ENCODE measurements around the gene LIMCH1. TPM values are rescaled to one million over a fixed set of nuclear protein-coding genes. Genes with fewer than 3 reads are reported as not detected.
"Not testable (repeated sequence)": the region's sequence is repeated elsewhere in the genome, so short reads cannot be mapped to it uniquely, and the experiment has no call there.

Gene LIMCH1
- total and polyA plus RNA-seq, 2 donors from 2014 or later: 19.9 to 83.9 TPM

DNA sequence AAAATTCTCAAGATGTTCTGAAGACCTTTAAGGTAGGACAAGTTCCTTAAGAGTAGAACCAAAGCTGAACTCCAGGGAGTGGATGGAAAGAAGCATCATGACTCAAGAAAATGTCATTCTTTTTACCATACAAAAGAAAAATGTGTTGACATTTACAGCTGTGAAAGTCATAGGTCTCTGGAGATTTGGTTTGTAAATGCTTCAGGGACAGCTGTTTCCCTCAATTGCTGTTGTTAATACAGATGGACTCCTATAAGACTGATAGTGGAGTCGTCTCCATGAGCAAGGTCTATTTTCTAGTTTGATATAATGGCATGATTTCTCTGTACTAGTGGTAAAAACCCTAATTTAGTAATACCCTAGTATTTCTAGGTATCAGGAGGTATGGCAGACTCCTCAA lies 108.9 kb downstream of the LIMCH1 start:
- Histone ChIP-seq H3K9me3 (ENCODE audit: control insufficient read depth in 2 of 3, insufficient read depth in 1 of 3, low read length in 3 of 3) (no peaks in the 10 kb centered on the region), H3K4me3 (ENCODE audit: low read length in 3 of 3) (no peak overlapping the region), H3K9ac (ENCODE audit: low read length in 3 of 3) (no peak overlapping the region), H3K27me3 (ENCODE audit: control insufficient read depth, insufficient read depth, low read length) (peaks cover 3% of the 10 kb centered on the region), H3K36me3 (ENCODE audit: control insufficient read depth in 2 of 3, insufficient read depth in 3 of 3, low read length in 3 of 3) (peaks cover 0 to 8% (median 7%) of the 10 kb centered on the region in 3 donors), H3K4me1 (ENCODE audit: control insufficient read depth in 2 of 3, insufficient read depth in 2 of 3, low read depth in 1 of 3, low read length in 3 of 3) (peaks cover 0 to 6% (median 4%) of the 10 kb centered on the region in 3 donors), H3K27ac (ENCODE audit: low read depth in 2 of 2, low read length in 2 of 2) (no peak overlapping the region)
- FAIRE-seq (no peak), DNase-seq (no peak)
- intact Hi-C loops (cut with DNase I): no loop called here
- TF ChIP-seq, protein P1, sequence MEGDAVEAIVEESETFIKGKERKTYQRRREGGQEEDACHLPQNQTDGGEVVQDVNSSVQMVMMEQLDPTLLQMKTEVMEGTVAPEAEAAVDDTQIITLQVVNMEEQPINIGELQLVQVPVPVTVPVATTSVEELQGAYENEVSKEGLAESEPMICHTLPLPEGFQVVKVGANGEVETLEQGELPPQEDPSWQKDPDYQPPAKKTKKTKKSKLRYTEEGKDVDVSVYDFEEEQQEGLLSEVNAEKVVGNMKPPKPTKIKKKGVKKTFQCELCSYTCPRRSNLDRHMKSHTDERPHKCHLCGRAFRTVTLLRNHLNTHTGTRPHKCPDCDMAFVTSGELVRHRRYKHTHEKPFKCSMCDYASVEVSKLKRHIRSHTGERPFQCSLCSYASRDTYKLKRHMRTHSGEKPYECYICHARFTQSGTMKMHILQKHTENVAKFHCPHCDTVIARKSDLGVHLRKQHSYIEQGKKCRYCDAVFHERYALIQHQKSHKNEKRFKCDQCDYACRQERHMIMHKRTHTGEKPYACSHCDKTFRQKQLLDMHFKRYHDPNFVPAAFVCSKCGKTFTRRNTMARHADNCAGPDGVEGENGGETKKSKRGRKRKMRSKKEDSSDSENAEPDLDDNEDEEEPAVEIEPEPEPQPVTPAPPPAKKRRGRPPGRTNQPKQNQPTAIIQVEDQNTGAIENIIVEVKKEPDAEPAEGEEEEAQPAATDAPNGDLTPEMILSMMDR (IDR thresholded peaks at IDR 0.05; ENCODE audit: borderline replicate concordance, extremely low read depth, insufficient read depth): no peak

DNA sequence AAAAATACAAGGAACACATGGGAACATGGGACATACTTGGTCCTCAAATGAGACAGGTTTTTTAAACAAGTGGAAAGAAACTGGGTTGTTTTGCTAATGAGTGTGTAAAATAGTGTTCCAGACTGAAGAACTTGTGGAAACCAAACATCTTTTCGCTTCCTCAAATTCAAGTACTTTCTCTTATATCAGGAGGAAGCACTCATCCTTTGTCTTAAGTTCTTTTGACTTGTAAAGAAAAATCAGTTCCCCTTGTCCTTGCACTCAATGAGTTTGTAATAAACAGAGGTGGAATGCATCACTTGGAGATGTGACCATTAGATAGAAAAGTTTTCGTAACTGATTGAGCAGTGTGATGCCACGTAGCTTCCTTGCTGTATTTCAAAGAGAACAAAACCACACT lies 109.4 kb downstream of the LIMCH1 start:
- H3K27me3 ChIP-seq (ENCODE audit: control insufficient read depth, insufficient read depth, low read length): peaks cover 3% of the 10 kb centered on the region

DNA sequence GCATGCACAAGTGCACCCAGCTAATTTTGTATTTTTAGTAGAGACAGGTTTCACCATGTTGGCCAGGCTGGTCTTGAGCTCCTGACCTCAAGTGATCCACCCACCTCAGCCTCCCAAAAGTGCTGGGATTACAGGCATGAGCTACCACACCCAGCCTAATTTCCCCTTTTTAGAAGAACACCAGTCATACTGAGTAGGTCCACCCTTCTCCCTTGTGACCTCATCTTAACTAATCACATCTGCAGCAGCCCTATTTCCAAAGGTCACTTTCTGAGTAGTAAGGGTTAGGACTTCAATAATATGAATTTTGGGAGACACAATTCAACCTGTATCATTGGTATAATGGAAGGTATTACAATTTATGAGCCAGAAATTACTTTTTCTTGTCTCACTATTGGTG lies 113.2 kb downstream of the LIMCH1 start:
- H3K4me1 ChIP-seq (ENCODE audit: control insufficient read depth in 2 of 3, insufficient read depth in 2 of 3, low read depth in 1 of 3, low read length in 3 of 3); H3K4me3 ChIP-seq (ENCODE audit: low read length in 3 of 3); H3K27me3 ChIP-seq (ENCODE audit: control insufficient read depth, insufficient read depth, low read length); H3K27ac ChIP-seq (ENCODE audit: low read depth in 2 of 2, low read length in 2 of 2); H3K36me3 ChIP-seq (ENCODE audit: control insufficient read depth in 2 of 3, insufficient read depth in 3 of 3, low read length in 3 of 3); FAIRE-seq; intact Hi-C loops (cut with DNase I); DNase-seq; H3K9ac ChIP-seq (ENCODE audit: low read length in 3 of 3); H3K9me3 ChIP-seq (ENCODE audit: control insufficient read depth in 2 of 3, insufficient read depth in 1 of 3, low read length in 3 of 3): not testable (repeated sequence)

More for the DNA sequence above, 109.4 kb downstream of the LIMCH1 start:
- no peak for FAIRE-seq
- H3K9me3 ChIP-seq (ENCODE audit: control insufficient read depth in 2 of 3, insufficient read depth in 1 of 3, low read length in 3 of 3): no peaks in the 10 kb centered on the region
- intact Hi-C loops (cut with DNase I): no loop called here
- TF ChIP-seq, protein P1 (IDR thresholded peaks at IDR 0.05; ENCODE audit: borderline replicate concordance, extremely low read depth, insufficient read depth): no peak
- H3K4me1 ChIP-seq (ENCODE audit: control insufficient read depth in 2 of 3, insufficient read depth in 2 of 3, low read depth in 1 of 3, low read length in 3 of 3): peaks cover 0 to 7% (median 4%) of the 10 kb centered on the region in 3 donors
- no peak for DNase-seq
- peaks cover 0 to 8% (median 7%) of the 10 kb centered on the region in 3 donors for H3K36me3 ChIP-seq (ENCODE audit: control insufficient read depth in 2 of 3, insufficient read depth in 3 of 3, low read length in 3 of 3)
- H3K4me3 ChIP-seq (ENCODE audit: low read length in 3 of 3): no peak overlapping the region
- H3K9ac ChIP-seq (ENCODE audit: low read length in 3 of 3): no peak overlapping the region
- no peak overlapping the region for H3K27ac ChIP-seq (ENCODE audit: low read depth in 2 of 2, low read length in 2 of 2)

DNA sequence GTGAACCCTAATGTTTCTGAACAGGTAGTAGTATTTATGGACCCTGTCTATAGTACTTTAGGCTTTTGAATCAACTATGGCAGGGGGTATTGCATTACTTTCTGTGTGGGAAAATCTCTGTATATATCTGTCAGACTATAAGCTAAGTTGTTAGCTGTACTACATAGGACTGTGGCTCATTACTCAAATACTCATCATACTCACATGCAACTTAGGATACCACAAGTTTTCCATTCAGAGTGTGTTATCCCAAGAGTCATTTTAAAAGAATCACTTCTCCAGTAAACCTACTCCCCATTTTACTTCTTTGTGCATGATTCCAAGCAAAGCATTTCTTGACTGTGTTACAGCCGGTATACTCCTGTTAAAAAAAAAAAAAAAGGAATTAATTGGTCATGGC lies 115.0 kb downstream of the LIMCH1 start:
- Histone ChIP-seq H3K9ac (ENCODE audit: low read length in 3 of 3) (no peak overlapping the region), H3K27ac (ENCODE audit: low read depth in 2 of 2, low read length in 2 of 2) (no peak overlapping the region), H3K9me3 (ENCODE audit: control insufficient read depth in 2 of 3, insufficient read depth in 1 of 3, low read length in 3 of 3) (no peaks in the 10 kb centered on the region), H3K4me1 (ENCODE audit: control insufficient read depth in 2 of 3, insufficient read depth in 2 of 3, low read depth in 1 of 3, low read length in 3 of 3) (peaks cover 0 to 11% (median 9%) of the 10 kb centered on the region in 3 donors), H3K27me3 (ENCODE audit: control insufficient read depth, insufficient read depth, low read length) (no peaks in the 10 kb centered on the region), H3K4me3 (ENCODE audit: low read length in 3 of 3) (no peak overlapping the region), H3K36me3 (ENCODE audit: control insufficient read depth in 2 of 3, insufficient read depth in 3 of 3, low read length in 3 of 3) (peaks cover 0 to 7% (median 0%) of the 10 kb centered on the region in 3 donors)
- intact Hi-C loops (cut with DNase I): no loop called here
- FAIRE-seq (no peak), DNase-seq (no peak)
- TF ChIP-seq, protein P1 (IDR thresholded peaks at IDR 0.05; ENCODE audit: borderline replicate concordance, extremely low read depth, insufficient read depth): no peak
